GM19035 (cell line): ENCODE data around the gene MAGI3.

Source experiments
- ATAC-seq: cut with Tn5 transposase; IDR thresholded peaks from one replicate; pipeline ENCODE4 v1.9.1; 2021; ENCODE audit not compliant: unreplicated experiment

Gene MAGI3

GRCh38 chr1:113647164-113647563, 256.8 kb downstream of the MAGI3 start:
- ATAC-seq: no peak

- no peak for ATAC-seq
These were observed 258.2 kb downstream of the MAGI3 start for GRCh38 chr1:113648478-113648877.

- no peak for ATAC-seq
These were observed 262.5 kb downstream of the MAGI3 start for GRCh38 chr1:113652771-113653170.

- ATAC-seq: no peak
These were observed 263.4 kb downstream of the MAGI3 start for GRCh38 chr1:113653741-113654140.

GRCh38 chr1:113654883-113655282, 264.6 kb downstream of the MAGI3 start:
- ATAC-seq: no peak

GRCh38 chr1:113657126-113657525, 266.8 kb downstream of the MAGI3 start:
- ATAC-seq: no peak

- ATAC-seq: no peak
These were observed 267.3 kb downstream of the MAGI3 start for GRCh38 chr1:113657556-113658063.

GRCh38 chr1:113659035-113659434, 268.7 kb downstream of the MAGI3 start:
- ATAC-seq: no peak

GRCh38 chr1:113659556-113659955, 269.2 kb downstream of the MAGI3 start:
- no peak for ATAC-seq

GRCh38 chr1:113660088-113660487, 269.8 kb downstream of the MAGI3 start:
- no peak for ATAC-seq

- no peak for ATAC-seq
These were observed 271.8 kb downstream of the MAGI3 start for GRCh38 chr1:113662101-113662500.

- ATAC-seq: no peak
These were observed 273.0 kb downstream of the MAGI3 start for GRCh38 chr1:113663165-113663951.

GRCh38 chr1:113665071-113665470, 274.8 kb downstream of the MAGI3 start:
- ATAC-seq: no peak

GRCh38 chr1:113666126-113666525, 275.8 kb downstream of the MAGI3 start:
- ATAC-seq: no peak

- no peak for ATAC-seq
These were observed 279.7 kb downstream of the MAGI3 start for GRCh38 chr1:113669988-113670387.

GRCh38 chr1:113670650-113671049, 280.3 kb downstream of the MAGI3 start:
- ATAC-seq: no peak

- ATAC-seq: no peak
These were observed 282.2 kb downstream of the MAGI3 start for GRCh38 chr1:113672491-113672890.

GRCh38 chr1:113674591-113674990, 284.3 kb downstream of the MAGI3 start:
- ATAC-seq: no peak

- no peak for ATAC-seq
These were observed 285.0 kb downstream of the MAGI3 start for GRCh38 chr1:113675302-113675701.

- ATAC-seq: no peak
These were observed 286.2 kb downstream of the MAGI3 start for GRCh38 chr1:113676524-113676923.

GRCh38 chr1:113677250-113678158, 287.2 kb downstream of the MAGI3 start:
- ATAC-seq: no peak

- no peak for ATAC-seq
These were observed 287.8 kb downstream of the MAGI3 start for GRCh38 chr1:113678159-113678469.
